Hepatocyte (in vitro differentiated cells): Measurements from ENCODE around the gene TAS1R2. TPM values are rescaled to one million over a fixed set of nuclear protein-coding genes. Genes with fewer than 3 reads are reported as not detected.

Source experiments
- DNase-seq: peaks from one replicate; pipeline ENCODE4 v3.0.0-alpha.2; 2016; ENCODE audit warnings: low spot score
- H2AFZ ChIP-seq: fragments of 200-600 bp; sonication (generic); 2 replicates; pipeline ENCODE4 v1.6.0; 2016; ENCODE audit warnings: antibody characterized with exemption, mild to moderate bottlenecking
- H3K27ac ChIP-seq: fragments of 200-600 bp; sonication (generic); 2 replicates; pipeline ENCODE4 v1.5.1; 2016; ENCODE audit warnings: mild to moderate bottlenecking
- H3K27me3 ChIP-seq: fragments of 200-600 bp; sonication (generic); 2 replicates; pipeline ENCODE4 v1.6.1; 2016
- H3K36me3 ChIP-seq: fragments of 200-600 bp; sonication (generic); replicated peaks from 2 replicates; pipeline ENCODE4 v1.5.1; 2016; ENCODE audit warnings: low read depth; ENCODE audit not compliant: insufficient read depth
- H3K4me1 ChIP-seq: fragments of 200-600 bp; sonication (generic); 2 replicates; pipeline ENCODE4 v1.5.1; 2016; ENCODE audit warnings: mild to moderate bottlenecking, moderate library complexity; ENCODE audit not compliant: insufficient read depth
- H3K4me2 ChIP-seq: fragments of 200-600 bp; sonication (generic); 2 replicates; pipeline ENCODE4 v1.6.0; 2016
- H3K4me3 ChIP-seq: fragments of 200-600 bp; sonication (generic); 2 replicates; pipeline ENCODE4 v1.5.1; 2016; ENCODE audit warnings: mild to moderate bottlenecking
- H3K79me2 ChIP-seq: fragments of 200-600 bp; sonication (generic); 2 replicates; pipeline ENCODE4 v1.6.0; 2017; ENCODE audit warnings: mild to moderate bottlenecking
- H3K9me2 ChIP-seq: fragments of 200-600 bp; sonication (generic); replicated peaks from 2 replicates; pipeline ENCODE4 v1.6.0; 2017; ENCODE audit warnings: mild to moderate bottlenecking; ENCODE audit not compliant: insufficient read depth
- H3K9me3 ChIP-seq: fragments of 200-600 bp; sonication (generic); 2 replicates; pipeline ENCODE4 v1.5.1; 2016; ENCODE audit warnings: low read depth, mild to moderate bottlenecking
- H4K20me1 ChIP-seq: fragments of 200-600 bp; sonication (generic); 2 replicates; pipeline ENCODE4 v1.6.0; 2016; ENCODE audit warnings: mild to moderate bottlenecking; ENCODE audit not compliant: insufficient read depth, poor library complexity, severe bottlenecking
- EZH2 ChIP-seq: fragments of 200-600 bp; sonication (generic); IDR thresholded peaks from 2 replicates; pipeline ENCODE4 v1.6.1; 2016; ENCODE audit warnings: antibody characterized with exemption, mild to moderate bottlenecking, borderline replicate concordance
- EZH2phosphoT487 ChIP-seq: fragments of 200-600 bp; sonication (generic); IDR thresholded peaks from one replicate; pipeline ENCODE4 v1.6.1; 2018; ENCODE audit warnings: antibody characterized with exemption, mild to moderate bottlenecking, low read depth, moderate library complexity; ENCODE audit not compliant: unreplicated experiment, severe bottlenecking
- WGBS: methylation state at CpG from one replicate; pipeline ENCODE4 v1.1.6; 2016; ENCODE audit warnings: low lambda C conversion rate; ENCODE audit errors: missing lambda C conversion rate; 5-methylcytosine and 5-hydroxymethylcytosine counted together
- polyA plus RNA-seq: library from polyadenylated mRNA; unstranded; fragments of >200 nt; fragmentation: Nextera tagmentation; extraction: Ambion mirVana; gene quantifications from 2 replicates; pipeline ENCODE4 v1.2.1, GENCODE V29; 2016
- total RNA-seq: library from RNA; depleted of rRNA; stranded (reverse); fragments of >200 nt; gene quantifications from 2 replicates; pipeline ENCODE4 v1.2.3, GENCODE V29; 2014
- TF ChIP-seq, protein P1 (sequence below): fragments of 200-600 bp; sonication (generic); IDR thresholded peaks from 2 replicates; pipeline ENCODE4 v1.5.1; 2016; ENCODE audit warnings: antibody characterized with exemption, mild to moderate bottlenecking; ENCODE audit not compliant: poor library complexity

Gene TAS1R2
- total and polyA plus RNA-seq, 2 experiments from 2014 or later: not detected

DNA sequence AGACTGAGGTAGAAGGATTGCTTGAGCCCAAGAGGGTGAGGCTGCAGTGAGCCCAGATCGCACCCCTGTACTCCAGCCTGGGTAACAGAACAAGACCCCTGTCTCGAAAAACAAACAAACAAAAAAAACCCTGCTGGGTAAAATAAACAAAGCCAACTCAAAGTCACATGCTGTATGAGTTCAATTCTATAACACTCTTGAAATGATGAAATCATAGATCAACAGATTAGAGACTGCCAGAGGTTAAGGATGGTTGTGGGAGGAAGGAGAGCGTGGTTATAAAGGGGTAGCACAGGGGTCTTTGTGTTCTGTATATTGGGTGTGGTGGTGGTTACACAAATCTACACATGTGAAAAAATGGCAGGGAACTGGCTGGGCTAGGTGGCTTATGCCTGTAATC, 62.5 kb downstream of the TAS1R2 start:
- DNase-seq: no peak
- Histone ChIP-seq H2AFZ (no peak overlapping the region), H3K9me3 (no peaks in the 10 kb centered on the region), H3K4me1 (no peaks in the 10 kb centered on the region), H3K4me3 (no peak overlapping the region), H3K4me2 (no peak overlapping the region), H4K20me1 (no peaks in the 10 kb centered on the region), H3K9me2 (no peaks in the 10 kb centered on the region), H3K27me3 (peaks cover 6% of the 10 kb centered on the region), H3K36me3 (no peaks in the 10 kb centered on the region), H3K79me2 (no peaks in the 10 kb centered on the region), H3K27ac (no peak overlapping the region)
- TF ChIP-seq, protein P1, sequence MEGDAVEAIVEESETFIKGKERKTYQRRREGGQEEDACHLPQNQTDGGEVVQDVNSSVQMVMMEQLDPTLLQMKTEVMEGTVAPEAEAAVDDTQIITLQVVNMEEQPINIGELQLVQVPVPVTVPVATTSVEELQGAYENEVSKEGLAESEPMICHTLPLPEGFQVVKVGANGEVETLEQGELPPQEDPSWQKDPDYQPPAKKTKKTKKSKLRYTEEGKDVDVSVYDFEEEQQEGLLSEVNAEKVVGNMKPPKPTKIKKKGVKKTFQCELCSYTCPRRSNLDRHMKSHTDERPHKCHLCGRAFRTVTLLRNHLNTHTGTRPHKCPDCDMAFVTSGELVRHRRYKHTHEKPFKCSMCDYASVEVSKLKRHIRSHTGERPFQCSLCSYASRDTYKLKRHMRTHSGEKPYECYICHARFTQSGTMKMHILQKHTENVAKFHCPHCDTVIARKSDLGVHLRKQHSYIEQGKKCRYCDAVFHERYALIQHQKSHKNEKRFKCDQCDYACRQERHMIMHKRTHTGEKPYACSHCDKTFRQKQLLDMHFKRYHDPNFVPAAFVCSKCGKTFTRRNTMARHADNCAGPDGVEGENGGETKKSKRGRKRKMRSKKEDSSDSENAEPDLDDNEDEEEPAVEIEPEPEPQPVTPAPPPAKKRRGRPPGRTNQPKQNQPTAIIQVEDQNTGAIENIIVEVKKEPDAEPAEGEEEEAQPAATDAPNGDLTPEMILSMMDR: no peak
- no peak for TF ChIP-seq EZH2
- no peak for TF ChIP-seq EZH2phosphoT487
- 75% methylated on average over 3 of the region's 3 CpGs for WGBS

DNA sequence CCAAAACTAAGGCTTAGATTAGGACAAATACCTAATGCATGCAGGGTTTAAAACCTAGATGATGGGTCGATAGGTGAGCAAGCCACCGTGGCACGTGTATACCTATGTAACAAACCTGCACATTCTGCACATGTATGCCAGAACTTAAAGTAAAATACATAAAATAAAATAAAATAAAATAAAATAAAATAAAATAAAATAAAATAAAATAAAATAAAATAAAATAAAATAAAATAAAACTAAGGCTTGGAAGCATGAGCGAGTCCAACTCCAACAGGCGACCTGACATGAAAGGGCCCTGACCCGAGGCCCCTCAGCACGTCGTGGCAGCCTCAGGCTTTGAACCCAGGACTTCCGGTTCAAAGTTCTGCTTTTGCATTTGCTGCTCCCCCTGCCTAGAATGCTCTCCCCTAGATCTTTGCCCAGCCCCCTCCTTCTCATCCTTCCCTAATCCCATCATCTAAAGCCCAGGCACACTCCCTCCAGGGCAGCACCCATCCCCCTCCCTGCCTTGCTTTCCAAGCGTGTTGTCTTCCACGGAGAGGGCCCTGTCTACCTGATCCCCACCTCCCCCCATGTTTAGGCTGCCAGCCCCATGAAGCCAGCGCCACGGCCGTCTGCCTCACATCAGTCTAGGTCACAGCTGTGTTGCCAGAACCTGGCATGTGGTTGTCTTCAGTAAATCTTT, 64.3 kb downstream of the TAS1R2 start:
- H3K9me3 ChIP-seq: no peaks in the 10 kb centered on the region
- H3K9me2 ChIP-seq: no peaks in the 10 kb centered on the region
- WGBS: 69% methylated on average over 14 of the region's 14 CpGs
- no peak overlapping the region for H3K4me3 ChIP-seq
- DNase-seq: no peak
- H3K27ac ChIP-seq: no peak overlapping the region
- H3K27me3 ChIP-seq: peaks cover 15% of the 10 kb centered on the region
- no peak overlapping the region for H3K4me2 ChIP-seq
- H3K79me2 ChIP-seq: no peaks in the 10 kb centered on the region
- no peak overlapping the region for H2AFZ ChIP-seq
- no peaks in the 10 kb centered on the region for H4K20me1 ChIP-seq
- no peaks in the 10 kb centered on the region for H3K4me1 ChIP-seq
- TF ChIP-seq, protein P1: no peak
- no peaks in the 10 kb centered on the region for H3K36me3 ChIP-seq

DNA sequence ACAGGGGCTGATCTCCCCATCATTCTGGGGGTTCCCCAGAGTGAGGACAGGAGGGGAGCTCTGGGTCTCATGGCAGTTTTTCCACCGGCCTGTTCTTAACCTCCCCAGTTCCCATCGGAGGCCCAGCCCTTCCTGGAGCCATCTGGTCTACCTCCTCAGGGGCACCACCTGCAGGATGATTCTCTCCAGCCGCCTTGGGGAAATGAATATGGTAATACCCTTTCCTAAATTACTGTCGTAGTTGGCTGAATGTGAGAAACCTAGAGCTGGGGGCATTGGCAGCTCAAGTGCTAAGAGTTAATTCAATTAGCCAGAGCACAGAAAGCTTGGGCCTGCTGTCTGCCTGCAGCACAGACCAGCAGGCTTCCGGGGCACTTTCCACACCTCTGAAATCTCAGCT, 64.9 kb downstream of the TAS1R2 start:
- no peak for DNase-seq
- Histone ChIP-seq H3K36me3 (no peaks in the 10 kb centered on the region), H3K4me1 (no peaks in the 10 kb centered on the region), H3K9me2 (no peaks in the 10 kb centered on the region), H3K79me2 (no peaks in the 10 kb centered on the region), H2AFZ (no peak overlapping the region), H3K27ac (no peak overlapping the region), H3K4me2 (no peak overlapping the region), H3K4me3 (no peak overlapping the region), H3K27me3 (peaks cover 16% of the 10 kb centered on the region), H3K9me3 (no peaks in the 10 kb centered on the region), H4K20me1 (no peaks in the 10 kb centered on the region)
- TF ChIP-seq EZH2 (no peak), EZH2phosphoT487 (no peak)
- TF ChIP-seq, protein P1: no peak
- 18% methylated on average over 5 of the region's 5 CpGs for WGBS

DNA sequence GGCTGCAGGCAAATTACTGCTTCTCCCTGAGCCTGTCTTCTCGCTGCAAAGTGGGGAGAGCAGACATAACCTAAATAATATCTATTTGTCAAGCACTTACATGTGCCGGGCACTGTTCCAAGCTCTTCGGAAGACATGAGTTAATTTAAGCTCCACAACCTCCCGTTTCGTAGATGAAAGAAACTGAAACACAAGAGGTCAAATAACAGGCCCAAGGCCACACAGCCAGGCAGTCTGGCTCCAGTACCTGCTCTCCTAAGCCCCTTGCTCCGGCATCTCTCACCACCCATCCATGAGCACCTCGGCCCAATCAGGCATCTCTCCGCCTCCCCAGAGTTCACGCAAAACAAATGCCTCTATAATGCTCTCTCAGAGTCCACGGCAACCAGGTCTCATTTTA, 65.4 kb downstream of the TAS1R2 start:
- TF ChIP-seq, protein P1: no peak
- TF ChIP-seq EZH2 (no peak), EZH2phosphoT487 (no peak)
- 63% methylated on average over 10 of the region's 10 CpGs for whole genome bisulfite sequencing
- H2AFZ ChIP-seq: no peak overlapping the region

More for the DNA sequence above, 65.4 kb downstream of the TAS1R2 start:
- no peak for DNase-seq
- no peaks in the 10 kb centered on the region for H3K9me3 ChIP-seq
- no peak overlapping the region for H3K27ac ChIP-seq
- peaks cover 16% of the 10 kb centered on the region for H3K27me3 ChIP-seq
- H3K4me1 ChIP-seq: no peaks in the 10 kb centered on the region
- no peak overlapping the region for H3K4me3 ChIP-seq
- H4K20me1 ChIP-seq: no peaks in the 10 kb centered on the region
- H3K79me2 ChIP-seq: no peaks in the 10 kb centered on the region
- H3K36me3 ChIP-seq: no peaks in the 10 kb centered on the region
- no peak overlapping the region for H3K4me2 ChIP-seq
- no peaks in the 10 kb centered on the region for H3K9me2 ChIP-seq
